GM23338 (cell line): ENCODE data around the gene FURIN.

Source experiments
- CREB1 ChIP-seq: fragments of 250-450 bp; sonication (Bioruptor Pico); IDR thresholded peaks from 2 replicates; pipeline ENCODE4 v1.5.0; 2020; ENCODE audit warnings: low read depth, mild to moderate bottlenecking, moderate library complexity
- EZH2 ChIP-seq: fragments of 200-600 bp; sonication (generic); IDR thresholded peaks from one replicate; pipeline ENCODE4 v1.8.0; 2017; ENCODE audit warnings: antibody characterized with exemption, mild to moderate bottlenecking, low read depth; ENCODE audit not compliant: unreplicated experiment
- EZH2phosphoT487 ChIP-seq: fragments of 200-600 bp; sonication (generic); IDR thresholded peaks from one replicate; pipeline ENCODE4 v1.8.1; 2018; ENCODE audit warnings: antibody characterized with exemption; ENCODE audit not compliant: unreplicated experiment
- JUNB ChIP-seq: IDR thresholded peaks from one replicate; pipeline ENCODE4 v1.6.1; 2016; ENCODE audit warnings: antibody characterized with exemption; ENCODE audit not compliant: unreplicated experiment
- POLR2AphosphoS5 ChIP-seq: IDR thresholded peaks from 2 replicates; pipeline ENCODE4 v1.6.1; 2016; ENCODE audit warnings: antibody characterized with exemption, low read depth
- STAT1 ChIP-seq: IDR thresholded peaks from one replicate; pipeline ENCODE4 v1.6.1; 2016; ENCODE audit warnings: antibody characterized with exemption; ENCODE audit not compliant: unreplicated experiment
- ZNF331 ChIP-seq: fragments of 250-450 bp; sonication (Bioruptor Pico); IDR thresholded peaks from 2 replicates; pipeline ENCODE4 v1.5.0; 2020; ENCODE audit warnings: low read depth, mild to moderate bottlenecking, moderate library complexity
- TF ChIP-seq, protein P1 (sequence below), 2 experiments: fragments of 200-600 bp in 1 of 2; sonication (generic) in 1 of 2; conservative IDR thresholded peaks; 2 replicates each; pipeline versions ENCODE4 v1.5.1 to v1.6.1; 2016 to 2017; ENCODE audit warnings: antibody characterized with exemption in 2 of 2, low read depth in 2 of 2, mild to moderate bottlenecking in 2 of 2, moderate library complexity in 1 of 2
- TF ChIP-seq, protein P2 (sequence below): IDR thresholded peaks from one replicate; pipeline ENCODE4 v1.6.1; 2018; ENCODE audit warnings: antibody characterized with exemption; ENCODE audit not compliant: unreplicated experiment
- TF ChIP-seq, protein P3 (sequence below): IDR thresholded peaks from 2 replicates; pipeline ENCODE4 v1.6.1; 2016; ENCODE audit warnings: antibody characterized with exemption
- TF ChIP-seq, protein P4 (sequence below): fragments of 250-450 bp; sonication (Bioruptor Pico); IDR thresholded peaks from 2 replicates; pipeline ENCODE4 v1.5.0; 2020; ENCODE audit warnings: mild to moderate bottlenecking, moderate library complexity

DNA sequence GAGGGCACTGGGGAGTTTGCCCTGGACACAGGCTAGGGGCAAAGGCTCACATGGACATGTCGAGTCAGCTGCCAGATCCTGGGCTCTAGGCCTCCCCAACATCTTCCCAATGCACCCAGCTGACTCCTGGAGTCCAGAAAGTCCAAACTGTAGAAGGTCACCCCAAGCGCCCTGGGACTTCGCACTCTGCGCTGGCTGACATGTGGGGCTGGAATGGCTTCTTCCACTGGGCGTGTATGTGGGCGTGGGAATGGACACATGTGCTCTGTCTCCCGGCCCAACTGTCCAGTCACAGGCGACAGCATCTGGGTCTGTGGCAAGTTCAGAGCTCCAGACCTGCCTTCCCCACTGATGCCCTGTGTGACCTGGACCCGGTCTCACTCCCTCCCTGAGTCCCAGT is 13.2 kb upstream of the FURIN start:
- TF ChIP-seq, protein P1, sequence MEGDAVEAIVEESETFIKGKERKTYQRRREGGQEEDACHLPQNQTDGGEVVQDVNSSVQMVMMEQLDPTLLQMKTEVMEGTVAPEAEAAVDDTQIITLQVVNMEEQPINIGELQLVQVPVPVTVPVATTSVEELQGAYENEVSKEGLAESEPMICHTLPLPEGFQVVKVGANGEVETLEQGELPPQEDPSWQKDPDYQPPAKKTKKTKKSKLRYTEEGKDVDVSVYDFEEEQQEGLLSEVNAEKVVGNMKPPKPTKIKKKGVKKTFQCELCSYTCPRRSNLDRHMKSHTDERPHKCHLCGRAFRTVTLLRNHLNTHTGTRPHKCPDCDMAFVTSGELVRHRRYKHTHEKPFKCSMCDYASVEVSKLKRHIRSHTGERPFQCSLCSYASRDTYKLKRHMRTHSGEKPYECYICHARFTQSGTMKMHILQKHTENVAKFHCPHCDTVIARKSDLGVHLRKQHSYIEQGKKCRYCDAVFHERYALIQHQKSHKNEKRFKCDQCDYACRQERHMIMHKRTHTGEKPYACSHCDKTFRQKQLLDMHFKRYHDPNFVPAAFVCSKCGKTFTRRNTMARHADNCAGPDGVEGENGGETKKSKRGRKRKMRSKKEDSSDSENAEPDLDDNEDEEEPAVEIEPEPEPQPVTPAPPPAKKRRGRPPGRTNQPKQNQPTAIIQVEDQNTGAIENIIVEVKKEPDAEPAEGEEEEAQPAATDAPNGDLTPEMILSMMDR (conservative IDR thresholded peaks at IDR 0.05; ENCODE audit: low read depth in 2 of 2): no peak
- TF ChIP-seq POLR2AphosphoS5: no peak
- TF ChIP-seq, protein P2, sequence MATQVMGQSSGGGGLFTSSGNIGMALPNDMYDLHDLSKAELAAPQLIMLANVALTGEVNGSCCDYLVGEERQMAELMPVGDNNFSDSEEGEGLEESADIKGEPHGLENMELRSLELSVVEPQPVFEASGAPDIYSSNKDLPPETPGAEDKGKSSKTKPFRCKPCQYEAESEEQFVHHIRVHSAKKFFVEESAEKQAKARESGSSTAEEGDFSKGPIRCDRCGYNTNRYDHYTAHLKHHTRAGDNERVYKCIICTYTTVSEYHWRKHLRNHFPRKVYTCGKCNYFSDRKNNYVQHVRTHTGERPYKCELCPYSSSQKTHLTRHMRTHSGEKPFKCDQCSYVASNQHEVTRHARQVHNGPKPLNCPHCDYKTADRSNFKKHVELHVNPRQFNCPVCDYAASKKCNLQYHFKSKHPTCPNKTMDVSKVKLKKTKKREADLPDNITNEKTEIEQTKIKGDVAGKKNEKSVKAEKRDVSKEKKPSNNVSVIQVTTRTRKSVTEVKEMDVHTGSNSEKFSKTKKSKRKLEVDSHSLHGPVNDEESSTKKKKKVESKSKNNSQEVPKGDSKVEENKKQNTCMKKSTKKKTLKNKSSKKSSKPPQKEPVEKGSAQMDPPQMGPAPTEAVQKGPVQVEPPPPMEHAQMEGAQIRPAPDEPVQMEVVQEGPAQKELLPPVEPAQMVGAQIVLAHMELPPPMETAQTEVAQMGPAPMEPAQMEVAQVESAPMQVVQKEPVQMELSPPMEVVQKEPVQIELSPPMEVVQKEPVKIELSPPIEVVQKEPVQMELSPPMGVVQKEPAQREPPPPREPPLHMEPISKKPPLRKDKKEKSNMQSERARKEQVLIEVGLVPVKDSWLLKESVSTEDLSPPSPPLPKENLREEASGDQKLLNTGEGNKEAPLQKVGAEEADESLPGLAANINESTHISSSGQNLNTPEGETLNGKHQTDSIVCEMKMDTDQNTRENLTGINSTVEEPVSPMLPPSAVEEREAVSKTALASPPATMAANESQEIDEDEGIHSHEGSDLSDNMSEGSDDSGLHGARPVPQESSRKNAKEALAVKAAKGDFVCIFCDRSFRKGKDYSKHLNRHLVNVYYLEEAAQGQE: no peak
- no peak for TF ChIP-seq EZH2
- TF ChIP-seq, protein P3, sequence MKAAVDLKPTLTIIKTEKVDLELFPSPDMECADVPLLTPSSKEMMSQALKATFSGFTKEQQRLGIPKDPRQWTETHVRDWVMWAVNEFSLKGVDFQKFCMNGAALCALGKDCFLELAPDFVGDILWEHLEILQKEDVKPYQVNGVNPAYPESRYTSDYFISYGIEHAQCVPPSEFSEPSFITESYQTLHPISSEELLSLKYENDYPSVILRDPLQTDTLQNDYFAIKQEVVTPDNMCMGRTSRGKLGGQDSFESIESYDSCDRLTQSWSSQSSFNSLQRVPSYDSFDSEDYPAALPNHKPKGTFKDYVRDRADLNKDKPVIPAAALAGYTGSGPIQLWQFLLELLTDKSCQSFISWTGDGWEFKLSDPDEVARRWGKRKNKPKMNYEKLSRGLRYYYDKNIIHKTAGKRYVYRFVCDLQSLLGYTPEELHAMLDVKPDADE: no peak
- TF ChIP-seq, protein P4, sequence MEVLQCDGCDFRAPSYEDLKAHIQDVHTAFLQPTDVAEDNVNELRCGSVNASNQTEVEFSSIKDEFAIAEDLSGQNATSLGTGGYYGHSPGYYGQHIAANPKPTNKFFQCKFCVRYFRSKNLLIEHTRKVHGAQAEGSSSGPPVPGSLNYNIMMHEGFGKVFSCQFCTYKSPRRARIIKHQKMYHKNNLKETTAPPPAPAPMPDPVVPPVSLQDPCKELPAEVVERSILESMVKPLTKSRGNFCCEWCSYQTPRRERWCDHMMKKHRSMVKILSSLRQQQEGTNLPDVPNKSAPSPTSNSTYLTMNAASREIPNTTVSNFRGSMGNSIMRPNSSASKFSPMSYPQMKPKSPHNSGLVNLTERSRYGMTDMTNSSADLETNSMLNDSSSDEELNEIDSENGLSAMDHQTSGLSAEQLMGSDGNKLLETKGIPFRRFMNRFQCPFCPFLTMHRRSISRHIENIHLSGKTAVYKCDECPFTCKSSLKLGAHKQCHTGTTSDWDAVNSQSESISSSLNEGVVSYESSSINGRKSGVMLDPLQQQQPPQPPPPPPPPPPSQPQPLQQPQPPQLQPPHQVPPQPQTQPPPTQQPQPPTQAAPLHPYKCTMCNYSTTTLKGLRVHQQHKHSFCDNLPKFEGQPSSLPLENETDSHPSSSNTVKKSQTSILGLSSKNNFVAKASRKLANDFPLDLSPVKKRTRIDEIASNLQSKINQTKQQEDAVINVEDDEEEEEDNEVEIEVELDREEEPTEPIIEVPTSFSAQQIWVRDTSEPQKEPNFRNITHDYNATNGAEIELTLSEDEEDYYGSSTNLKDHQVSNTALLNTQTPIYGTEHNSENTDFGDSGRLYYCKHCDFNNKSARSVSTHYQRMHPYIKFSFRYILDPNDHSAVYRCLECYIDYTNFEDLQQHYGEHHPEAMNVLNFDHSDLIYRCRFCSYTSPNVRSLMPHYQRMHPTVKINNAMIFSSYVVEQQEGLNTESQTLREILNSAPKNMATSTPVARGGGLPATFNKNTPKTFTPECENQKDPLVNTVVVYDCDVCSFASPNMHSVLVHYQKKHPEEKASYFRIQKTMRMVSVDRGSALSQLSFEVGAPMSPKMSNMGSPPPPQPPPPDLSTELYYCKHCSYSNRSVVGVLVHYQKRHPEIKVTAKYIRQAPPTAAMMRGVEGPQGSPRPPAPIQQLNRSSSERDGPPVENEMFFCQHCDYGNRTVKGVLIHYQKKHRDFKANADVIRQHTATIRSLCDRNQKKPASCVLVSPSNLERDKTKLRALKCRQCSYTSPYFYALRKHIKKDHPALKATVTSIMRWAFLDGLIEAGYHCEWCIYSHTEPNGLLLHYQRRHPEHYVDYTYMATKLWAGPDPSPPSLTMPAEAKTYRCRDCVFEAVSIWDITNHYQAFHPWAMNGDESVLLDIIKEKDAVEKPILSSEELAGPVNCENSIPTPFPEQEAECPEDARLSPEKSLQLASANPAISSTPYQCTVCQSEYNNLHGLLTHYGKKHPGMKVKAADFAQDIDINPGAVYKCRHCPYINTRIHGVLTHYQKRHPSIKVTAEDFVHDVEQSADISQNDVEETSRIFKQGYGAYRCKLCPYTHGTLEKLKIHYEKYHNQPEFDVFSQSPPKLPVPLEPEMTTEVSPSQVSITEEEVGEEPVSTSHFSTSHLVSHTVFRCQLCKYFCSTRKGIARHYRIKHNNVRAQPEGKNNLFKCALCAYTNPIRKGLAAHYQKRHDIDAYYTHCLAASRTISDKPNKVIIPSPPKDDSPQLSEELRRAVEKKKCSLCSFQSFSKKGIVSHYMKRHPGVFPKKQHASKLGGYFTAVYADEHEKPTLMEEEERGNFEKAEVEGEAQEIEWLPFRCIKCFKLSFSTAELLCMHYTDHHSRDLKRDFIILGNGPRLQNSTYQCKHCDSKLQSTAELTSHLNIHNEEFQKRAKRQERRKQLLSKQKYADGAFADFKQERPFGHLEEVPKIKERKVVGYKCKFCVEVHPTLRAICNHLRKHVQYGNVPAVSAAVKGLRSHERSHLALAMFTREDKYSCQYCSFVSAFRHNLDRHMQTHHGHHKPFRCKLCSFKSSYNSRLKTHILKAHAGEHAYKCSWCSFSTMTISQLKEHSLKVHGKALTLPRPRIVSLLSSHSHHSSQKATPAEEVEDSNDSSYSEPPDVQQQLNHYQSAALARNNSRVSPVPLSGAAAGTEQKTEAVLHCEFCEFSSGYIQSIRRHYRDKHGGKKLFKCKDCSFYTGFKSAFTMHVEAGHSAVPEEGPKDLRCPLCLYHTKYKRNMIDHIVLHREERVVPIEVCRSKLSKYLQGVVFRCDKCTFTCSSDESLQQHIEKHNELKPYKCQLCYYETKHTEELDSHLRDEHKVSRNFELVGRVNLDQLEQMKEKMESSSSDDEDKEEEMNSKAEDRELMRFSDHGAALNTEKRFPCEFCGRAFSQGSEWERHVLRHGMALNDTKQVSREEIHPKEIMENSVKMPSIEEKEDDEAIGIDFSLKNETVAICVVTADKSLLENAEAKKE (CRISPR knock-in tag): no peak
- no peak for TF ChIP-seq STAT1
- no peak for TF ChIP-seq EZH2phosphoT487
- TF ChIP-seq CREB1 (CRISPR knock-in tag): no peak
- TF ChIP-seq JUNB: no peak
- no peak for TF ChIP-seq ZNF331 (CRISPR knock-in tag)
